GM23338 (cell line): ENCODE measurements around the gene ALPI. TPM values are rescaled to one million over a fixed set of nuclear protein-coding genes. Genes with fewer than 3 reads are reported as not detected.

Source experiments
- ATAC-seq: fragments of 200-7000 bp; cut with Tn5 transposase; 3 replicates; pipeline ENCODE4 v1.9.1; 2020
- DNase-seq: peaks from one replicate; pipeline ENCODE4 v3.0.0-alpha.2; 2015; ENCODE audit warnings: low spot score
- H2AFZ ChIP-seq: fragments of 200-600 bp; sonication (generic); 2 replicates; pipeline ENCODE4 v1.8.0; 2016; ENCODE audit warnings: antibody characterized with exemption, mild to moderate bottlenecking, moderate library complexity
- H3F3A ChIP-seq: fragments of 200-600 bp; sonication (generic); replicated peaks from 2 replicates; pipeline ENCODE4 v1.8.0; 2017; ENCODE audit warnings: antibody characterized with exemption, mixed run types, low read depth
- H3K27ac ChIP-seq: fragments of 200-600 bp; sonication (generic); 2 replicates; pipeline ENCODE4 v1.6.1; 2016; ENCODE audit warnings: low read depth
- H3K27me3 ChIP-seq: fragments of 200-600 bp; sonication (generic); 2 replicates; pipeline ENCODE4 v1.8.0; 2016; ENCODE audit warnings: mild to moderate bottlenecking, mixed run types, moderate library complexity; ENCODE audit not compliant: insufficient read depth
- H3K36me3 ChIP-seq: fragments of 200-600 bp; sonication (generic); 2 replicates; pipeline ENCODE4 v1.8.0; 2016; ENCODE audit warnings: mild to moderate bottlenecking; ENCODE audit not compliant: insufficient read depth
- H3K4me1 ChIP-seq: fragments of 200-600 bp; sonication (generic); 2 replicates; pipeline ENCODE4 v1.8.0; 2016; ENCODE audit warnings: mild to moderate bottlenecking, moderate library complexity; ENCODE audit not compliant: insufficient read depth
- H3K4me2 ChIP-seq: fragments of 200-600 bp; sonication (generic); 2 replicates; pipeline ENCODE4 v1.7.1; 2017; ENCODE audit warnings: mixed run types
- H3K4me3 ChIP-seq: fragments of 200-600 bp; sonication (generic); 2 replicates; pipeline ENCODE4 v1.6.1; 2016; ENCODE audit warnings: mixed run types
- H3K79me2 ChIP-seq: fragments of 200-600 bp; sonication (generic); replicated peaks from 2 replicates; pipeline ENCODE4 v1.8.0; 2017; ENCODE audit warnings: mild to moderate bottlenecking; ENCODE audit not compliant: insufficient read depth
- H3K9me2 ChIP-seq: fragments of 200-600 bp; sonication (generic); 2 replicates; pipeline ENCODE4 v1.8.0; 2017; ENCODE audit not compliant: insufficient read depth
- H4K20me1 ChIP-seq: fragments of 200-600 bp; sonication (generic); replicated peaks from 2 replicates; pipeline ENCODE4 v1.8.0; 2017; ENCODE audit warnings: mild to moderate bottlenecking; ENCODE audit not compliant: insufficient read depth
- H3K27ac Mint-ChIP-seq: 2 replicates; pipeline ENCODE4 v1.8.0; 2020; ENCODE audit warnings: inconsistent platforms, mild to moderate bottlenecking, moderate library complexity, mixed read lengths
- H3K27me3 Mint-ChIP-seq: 3 replicates; pipeline ENCODE4 v1.8.0; 2022; ENCODE audit warnings: low read depth, mild to moderate bottlenecking, moderate library complexity, mixed read lengths, inconsistent platforms; ENCODE audit not compliant: insufficient read depth, poor library complexity
- H3K36me3 Mint-ChIP-seq: 3 replicates; pipeline ENCODE4 v1.8.0; 2021; ENCODE audit warnings: low read depth, mild to moderate bottlenecking, inconsistent platforms, moderate library complexity, mixed read lengths
- H3K4me1 Mint-ChIP-seq: 3 replicates; pipeline ENCODE4 v1.8.0; 2020; ENCODE audit warnings: mild to moderate bottlenecking, inconsistent platforms, mixed read lengths
- H3K4me3 Mint-ChIP-seq: 3 replicates; pipeline ENCODE4 v1.8.0; 2021; ENCODE audit warnings: moderate library complexity, mild to moderate bottlenecking, inconsistent platforms, mixed read lengths
- H3K9me3 Mint-ChIP-seq: 3 replicates; pipeline ENCODE4 v1.8.0; 2020; ENCODE audit warnings: moderate library complexity, mild to moderate bottlenecking, inconsistent platforms, mixed read lengths
- CREB1 ChIP-seq: fragments of 250-450 bp; sonication (Bioruptor Pico); IDR thresholded peaks from 2 replicates; pipeline ENCODE4 v1.5.0; 2020; ENCODE audit warnings: low read depth, mild to moderate bottlenecking, moderate library complexity
- EZH2 ChIP-seq: fragments of 200-600 bp; sonication (generic); IDR thresholded peaks from one replicate; pipeline ENCODE4 v1.8.0; 2017; ENCODE audit warnings: antibody characterized with exemption, mild to moderate bottlenecking, low read depth; ENCODE audit not compliant: unreplicated experiment
- EZH2phosphoT487 ChIP-seq: fragments of 200-600 bp; sonication (generic); IDR thresholded peaks from one replicate; pipeline ENCODE4 v1.8.1; 2018; ENCODE audit warnings: antibody characterized with exemption; ENCODE audit not compliant: unreplicated experiment
- JUNB ChIP-seq: IDR thresholded peaks from one replicate; pipeline ENCODE4 v1.6.1; 2016; ENCODE audit warnings: antibody characterized with exemption; ENCODE audit not compliant: unreplicated experiment
- NANOG ChIP-seq: IDR thresholded peaks from 2 replicates; pipeline ENCODE4 v1.6.1; 2016; ENCODE audit warnings: antibody characterized with exemption, borderline replicate concordance
- POLR2AphosphoS5 ChIP-seq: IDR thresholded peaks from 2 replicates; pipeline ENCODE4 v1.6.1; 2016; ENCODE audit warnings: antibody characterized with exemption, low read depth
- STAT1 ChIP-seq: IDR thresholded peaks from one replicate; pipeline ENCODE4 v1.6.1; 2016; ENCODE audit warnings: antibody characterized with exemption; ENCODE audit not compliant: unreplicated experiment
- ZNF114 ChIP-seq: fragments of 250-450 bp; sonication (Bioruptor Pico); IDR thresholded peaks from 2 replicates; pipeline ENCODE4 v1.5.0; 2020; ENCODE audit warnings: mild to moderate bottlenecking, moderate library complexity
- ZNF331 ChIP-seq: fragments of 250-450 bp; sonication (Bioruptor Pico); IDR thresholded peaks from 2 replicates; pipeline ENCODE4 v1.5.0; 2020; ENCODE audit warnings: low read depth, mild to moderate bottlenecking, moderate library complexity
- polyA plus RNA-seq: library from polyadenylated mRNA; unstranded; fragments of >200 nt; fragmentation: Nextera tagmentation; extraction: Ambion mirVana; gene quantifications from 2 replicates; pipeline ENCODE4 v1.2.1, GENCODE V29; 2016
- total RNA-seq: library from RNA; depleted of rRNA; stranded (reverse); fragments of >200 nt; shearing (Covaris generic); gene quantifications from 2 replicates; pipeline ENCODE4 v1.2.3, GENCODE V29; 2014
- TF ChIP-seq, protein P1 (sequence below): IDR thresholded peaks from 2 replicates; pipeline ENCODE4 v1.6.1; 2016; ENCODE audit warnings: antibody characterized with exemption
- TF ChIP-seq, protein P2 (sequence below): IDR thresholded peaks from one replicate; pipeline ENCODE4 v1.6.1; 2018; ENCODE audit warnings: antibody characterized with exemption; ENCODE audit not compliant: unreplicated experiment

Gene ALPI
- total and polyA plus RNA-seq, 2 experiments from 2014 or later, result not detected

DNA sequence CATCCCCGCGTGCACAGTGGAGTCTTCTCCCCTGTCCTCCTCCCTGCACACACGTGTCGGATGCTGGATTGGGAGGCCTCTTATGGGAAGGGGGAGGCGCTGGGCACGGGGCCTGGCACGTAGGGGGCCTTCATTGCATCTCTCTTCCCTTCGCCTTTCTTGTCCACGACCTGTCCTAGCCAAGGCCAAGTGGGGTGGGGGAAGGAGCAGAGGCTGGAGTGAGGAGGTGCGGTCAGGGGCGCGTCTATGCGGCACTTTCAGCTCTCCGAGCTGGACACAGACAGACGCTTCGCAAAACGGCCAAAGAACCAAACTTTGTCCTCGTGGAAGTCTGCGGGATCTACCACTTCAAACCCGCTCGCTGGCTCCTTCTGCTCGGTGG is 35.9 kb upstream of the ALPI start (continued):
- TF ChIP-seq EZH2phosphoT487, result no peak
- TF ChIP-seq ZNF331 (CRISPR knock-in tag), result no peak
- TF ChIP-seq, protein P1, sequence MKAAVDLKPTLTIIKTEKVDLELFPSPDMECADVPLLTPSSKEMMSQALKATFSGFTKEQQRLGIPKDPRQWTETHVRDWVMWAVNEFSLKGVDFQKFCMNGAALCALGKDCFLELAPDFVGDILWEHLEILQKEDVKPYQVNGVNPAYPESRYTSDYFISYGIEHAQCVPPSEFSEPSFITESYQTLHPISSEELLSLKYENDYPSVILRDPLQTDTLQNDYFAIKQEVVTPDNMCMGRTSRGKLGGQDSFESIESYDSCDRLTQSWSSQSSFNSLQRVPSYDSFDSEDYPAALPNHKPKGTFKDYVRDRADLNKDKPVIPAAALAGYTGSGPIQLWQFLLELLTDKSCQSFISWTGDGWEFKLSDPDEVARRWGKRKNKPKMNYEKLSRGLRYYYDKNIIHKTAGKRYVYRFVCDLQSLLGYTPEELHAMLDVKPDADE, result no peak
- TF ChIP-seq STAT1, result no peak
- TF ChIP-seq JUNB, result no peak
- no peak for TF ChIP-seq ZNF114 (CRISPR knock-in tag)
- no peak for TF ChIP-seq POLR2AphosphoS5
- TF ChIP-seq, protein P2, sequence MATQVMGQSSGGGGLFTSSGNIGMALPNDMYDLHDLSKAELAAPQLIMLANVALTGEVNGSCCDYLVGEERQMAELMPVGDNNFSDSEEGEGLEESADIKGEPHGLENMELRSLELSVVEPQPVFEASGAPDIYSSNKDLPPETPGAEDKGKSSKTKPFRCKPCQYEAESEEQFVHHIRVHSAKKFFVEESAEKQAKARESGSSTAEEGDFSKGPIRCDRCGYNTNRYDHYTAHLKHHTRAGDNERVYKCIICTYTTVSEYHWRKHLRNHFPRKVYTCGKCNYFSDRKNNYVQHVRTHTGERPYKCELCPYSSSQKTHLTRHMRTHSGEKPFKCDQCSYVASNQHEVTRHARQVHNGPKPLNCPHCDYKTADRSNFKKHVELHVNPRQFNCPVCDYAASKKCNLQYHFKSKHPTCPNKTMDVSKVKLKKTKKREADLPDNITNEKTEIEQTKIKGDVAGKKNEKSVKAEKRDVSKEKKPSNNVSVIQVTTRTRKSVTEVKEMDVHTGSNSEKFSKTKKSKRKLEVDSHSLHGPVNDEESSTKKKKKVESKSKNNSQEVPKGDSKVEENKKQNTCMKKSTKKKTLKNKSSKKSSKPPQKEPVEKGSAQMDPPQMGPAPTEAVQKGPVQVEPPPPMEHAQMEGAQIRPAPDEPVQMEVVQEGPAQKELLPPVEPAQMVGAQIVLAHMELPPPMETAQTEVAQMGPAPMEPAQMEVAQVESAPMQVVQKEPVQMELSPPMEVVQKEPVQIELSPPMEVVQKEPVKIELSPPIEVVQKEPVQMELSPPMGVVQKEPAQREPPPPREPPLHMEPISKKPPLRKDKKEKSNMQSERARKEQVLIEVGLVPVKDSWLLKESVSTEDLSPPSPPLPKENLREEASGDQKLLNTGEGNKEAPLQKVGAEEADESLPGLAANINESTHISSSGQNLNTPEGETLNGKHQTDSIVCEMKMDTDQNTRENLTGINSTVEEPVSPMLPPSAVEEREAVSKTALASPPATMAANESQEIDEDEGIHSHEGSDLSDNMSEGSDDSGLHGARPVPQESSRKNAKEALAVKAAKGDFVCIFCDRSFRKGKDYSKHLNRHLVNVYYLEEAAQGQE, result no peak
- no peak for TF ChIP-seq NANOG
- no peak for TF ChIP-seq CREB1 (CRISPR knock-in tag)

DNA sequence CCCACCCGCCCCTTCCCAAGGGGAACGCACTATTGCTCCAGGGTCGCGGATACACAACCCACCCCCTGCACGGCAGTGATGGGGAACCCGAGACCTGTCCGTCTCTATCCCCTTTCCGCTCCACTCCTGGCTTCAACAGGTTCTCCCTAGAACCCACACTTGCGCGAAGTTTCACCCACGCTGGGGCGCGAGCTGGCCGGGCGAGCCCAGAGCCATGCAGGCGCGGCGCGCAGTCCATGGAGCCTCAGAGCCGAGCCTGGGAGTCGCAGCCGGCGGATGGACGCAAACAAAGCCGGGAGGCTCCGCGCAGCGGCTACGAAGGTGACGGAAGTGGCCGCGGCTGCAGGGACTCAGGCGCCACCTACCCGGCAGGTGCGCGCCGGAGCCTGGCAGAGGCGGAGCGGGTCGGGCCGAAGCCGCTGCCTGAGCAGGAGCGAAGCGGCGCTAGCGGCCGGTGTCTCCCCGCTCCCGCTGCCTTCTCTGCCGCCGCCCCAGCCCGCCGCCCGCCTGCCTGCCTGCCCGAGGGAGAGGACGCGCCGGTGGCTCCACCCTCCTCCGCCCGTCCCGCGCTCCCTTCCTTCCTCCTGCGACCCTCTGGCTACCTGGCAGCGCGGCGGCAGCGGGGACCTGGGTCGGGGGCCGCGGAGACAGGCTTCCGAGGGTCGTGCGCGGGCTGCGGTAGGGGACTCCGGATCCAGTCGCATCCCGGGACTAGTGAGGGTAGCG is 35.3 kb upstream of the ALPI start:
- Mint-ChIP-seq H3K9me3 (peaks cover 16% of the 10 kb centered on the region), H3K27ac (no peak overlapping the region), H3K4me1 (peaks cover 41% of the 10 kb centered on the region), H3K36me3 (peaks cover 25% of the 10 kb centered on the region), H3K4me3 (peak overlapping the region; percentile 83), H3K27me3 (peaks cover 62% of the 10 kb centered on the region)
- peaks cover 36% of the 10 kb centered on the region for H3K4me1 ChIP-seq
- H3K4me2 ChIP-seq, result peak overlapping the region; percentile 96
- H3K27ac ChIP-seq, result no peak overlapping the region
- peaks cover 44% of the 10 kb centered on the region for H3K27me3 ChIP-seq
- peaks cover 22% of the 10 kb centered on the region for H3F3A ChIP-seq
- DNase-seq (peak; percentile 77), ATAC-seq (peak; percentile 8)
- TF ChIP-seq EZH2phosphoT487 (no peak), EZH2 (no peak), CREB1 (CRISPR knock-in tag) (no peak)
- H3K79me2 ChIP-seq, result peaks cover 19% of the 10 kb centered on the region; the same call in 1 of the 2 replicates
- H3K9me2 ChIP-seq, result no peaks in the 10 kb centered on the region
- peak overlapping the region; percentile 91 for H3K4me3 ChIP-seq
- H2AFZ ChIP-seq, result peak overlapping the region; percentile 76; the same call in 1 of the 2 replicates
- H4K20me1 ChIP-seq, result no peaks in the 10 kb centered on the region
- no peaks in the 10 kb centered on the region for H3K36me3 ChIP-seq
